ENCODE results near the gene SNCB. TPM values are rescaled to one million over a fixed set of nuclear protein-coding genes. Genes with fewer than 3 reads are reported as not detected.

SNCB gene
- total and polyA plus RNA-seq, 11 donors, result 0.23 TPM; not detected in 10

DNA sequence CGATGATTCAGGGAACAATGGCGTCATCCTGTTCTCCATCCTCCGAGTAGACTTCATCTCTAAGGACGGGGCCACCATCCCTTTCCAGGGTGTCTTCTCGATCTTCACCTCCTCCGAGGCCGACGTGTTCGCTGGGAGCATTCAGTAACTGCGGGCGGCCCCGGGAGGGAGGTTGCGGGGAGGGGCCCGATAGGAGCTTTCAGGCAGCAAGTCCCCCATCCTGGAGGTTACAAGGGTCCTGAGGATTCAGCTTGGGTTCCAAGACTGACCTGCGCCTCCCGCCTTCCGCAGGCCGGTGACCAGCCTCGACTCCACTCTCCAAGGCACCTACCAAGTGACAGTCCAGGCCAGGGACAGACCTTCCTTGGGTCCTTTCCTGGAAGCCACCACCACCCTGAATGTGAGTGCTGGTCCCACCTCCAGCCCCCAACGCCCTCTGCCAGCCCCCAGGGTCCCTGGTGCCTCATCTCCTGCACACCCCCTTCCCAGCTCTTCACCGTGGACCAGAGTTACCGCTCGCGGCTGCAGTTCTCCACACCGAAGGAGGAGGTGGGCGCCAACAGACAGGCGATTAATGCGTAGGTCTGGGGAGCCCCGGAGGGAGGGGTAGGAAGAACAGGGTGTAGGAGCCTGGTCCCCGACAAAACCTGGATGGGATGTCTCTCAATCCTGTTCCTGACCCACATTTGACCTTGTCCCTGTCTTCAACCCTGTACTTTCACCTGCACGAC is 41.1 kb downstream of the SNCB start:
- H3K27ac ChIP-seq, result no peak overlapping the region
- ATAC-seq (no peak), DNase-seq (no peak)
- 82 to 90% (median 88%) methylated on average over 23 to 31 of the region's 31 CpGs for WGBS, 4 donors
- intact Hi-C loops (cut with DNase I), result no loop called here
- H3K36me3 ChIP-seq, result no peaks in the 10 kb centered on the region
- H3K4me1 ChIP-seq, result no peaks in the 10 kb centered on the region
- H3K9me3 ChIP-seq, result peaks cover 0 to 21% (median 9%) of the 10 kb centered on the region in 12 donors
- TF ChIP-seq POLR2A (IDR thresholded peaks at IDR 0.05), result no peak
- TF ChIP-seq, protein P1, sequence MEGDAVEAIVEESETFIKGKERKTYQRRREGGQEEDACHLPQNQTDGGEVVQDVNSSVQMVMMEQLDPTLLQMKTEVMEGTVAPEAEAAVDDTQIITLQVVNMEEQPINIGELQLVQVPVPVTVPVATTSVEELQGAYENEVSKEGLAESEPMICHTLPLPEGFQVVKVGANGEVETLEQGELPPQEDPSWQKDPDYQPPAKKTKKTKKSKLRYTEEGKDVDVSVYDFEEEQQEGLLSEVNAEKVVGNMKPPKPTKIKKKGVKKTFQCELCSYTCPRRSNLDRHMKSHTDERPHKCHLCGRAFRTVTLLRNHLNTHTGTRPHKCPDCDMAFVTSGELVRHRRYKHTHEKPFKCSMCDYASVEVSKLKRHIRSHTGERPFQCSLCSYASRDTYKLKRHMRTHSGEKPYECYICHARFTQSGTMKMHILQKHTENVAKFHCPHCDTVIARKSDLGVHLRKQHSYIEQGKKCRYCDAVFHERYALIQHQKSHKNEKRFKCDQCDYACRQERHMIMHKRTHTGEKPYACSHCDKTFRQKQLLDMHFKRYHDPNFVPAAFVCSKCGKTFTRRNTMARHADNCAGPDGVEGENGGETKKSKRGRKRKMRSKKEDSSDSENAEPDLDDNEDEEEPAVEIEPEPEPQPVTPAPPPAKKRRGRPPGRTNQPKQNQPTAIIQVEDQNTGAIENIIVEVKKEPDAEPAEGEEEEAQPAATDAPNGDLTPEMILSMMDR (IDR thresholded peaks at IDR 0.05), result no peak
- H3K27me3 ChIP-seq, result no peaks in the 10 kb centered on the region
- H3K4me3 ChIP-seq, result no peak overlapping the region

DNA sequence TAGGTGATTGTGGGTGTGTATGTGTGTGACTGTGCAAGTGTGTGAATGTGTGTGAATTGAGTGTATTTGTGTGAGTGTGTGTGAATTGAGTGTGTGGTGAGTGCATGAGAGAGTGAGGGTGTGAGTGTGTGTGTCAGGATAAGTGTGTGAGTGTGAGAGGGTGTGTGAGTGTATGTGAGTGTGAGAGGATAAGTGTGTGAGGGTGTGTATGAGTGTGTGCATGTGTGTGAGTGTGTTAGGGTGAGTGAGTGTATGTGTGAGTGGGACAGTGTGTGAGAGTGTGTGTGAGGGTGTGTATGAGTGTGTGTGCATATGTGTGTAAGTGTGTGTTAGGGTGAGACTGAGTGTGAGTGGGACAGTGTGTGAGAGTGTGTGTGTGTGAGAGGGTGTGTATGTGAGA is 42.0 kb downstream of the SNCB start:
- TF ChIP-seq, protein P1 (IDR thresholded peaks at IDR 0.05), result no peak
- H3K4me3 ChIP-seq, result no peak overlapping the region
- no peak overlapping the region for H3K27ac ChIP-seq
- intact Hi-C loops (cut with DNase I), result no loop called here
- ATAC-seq, result no peak
- no peaks in the 10 kb centered on the region for H3K27me3 ChIP-seq
- H3K9me3 ChIP-seq, result peaks cover 0 to 21% (median 9%) of the 10 kb centered on the region in 12 donors
- DNase-seq, result no peak
- H3K36me3 ChIP-seq, result no peaks in the 10 kb centered on the region
- no peaks in the 10 kb centered on the region for H3K4me1 ChIP-seq

DNA sequence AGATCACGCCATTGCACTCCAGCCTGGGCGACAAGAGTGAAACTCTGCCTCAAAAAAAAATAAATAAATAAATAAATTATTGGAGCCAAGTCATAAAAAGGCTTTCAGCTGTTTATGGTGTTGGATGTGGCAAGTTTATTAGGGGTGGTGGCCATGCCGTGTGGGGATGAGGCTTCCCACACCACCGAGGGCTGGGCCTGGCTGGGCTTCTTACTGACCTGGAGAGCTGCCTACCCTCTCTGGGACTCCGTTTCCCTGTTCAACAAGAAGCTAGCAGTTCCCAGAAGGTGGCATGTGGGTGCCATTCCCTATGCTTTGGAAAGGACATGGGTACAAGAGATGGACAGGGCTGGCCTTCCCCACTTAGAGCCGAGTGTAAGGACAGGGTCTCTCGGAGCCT is 42.9 kb downstream of the SNCB start:
- H3K4me1 ChIP-seq, result no peaks in the 10 kb centered on the region
- DNase-seq, result no peak
- TF ChIP-seq, protein P1 (IDR thresholded peaks at IDR 0.05), result no peak
- no peak for TF ChIP-seq POLR2A (IDR thresholded peaks at IDR 0.05)
- H3K36me3 ChIP-seq, result no peaks in the 10 kb centered on the region
- no peaks in the 10 kb centered on the region for H3K27me3 ChIP-seq
- ATAC-seq, result no peak
- 87 to 88% (median 88%) methylated on average over 7 of the region's 7 CpGs for WGBS, 4 donors
- no peak overlapping the region for H3K27ac ChIP-seq
- no peak overlapping the region for H3K4me3 ChIP-seq
- peaks cover 0 to 21% (median 9%) of the 10 kb centered on the region in 12 donors for H3K9me3 ChIP-seq
- intact Hi-C loops (cut with DNase I), result no loop called here

DNA sequence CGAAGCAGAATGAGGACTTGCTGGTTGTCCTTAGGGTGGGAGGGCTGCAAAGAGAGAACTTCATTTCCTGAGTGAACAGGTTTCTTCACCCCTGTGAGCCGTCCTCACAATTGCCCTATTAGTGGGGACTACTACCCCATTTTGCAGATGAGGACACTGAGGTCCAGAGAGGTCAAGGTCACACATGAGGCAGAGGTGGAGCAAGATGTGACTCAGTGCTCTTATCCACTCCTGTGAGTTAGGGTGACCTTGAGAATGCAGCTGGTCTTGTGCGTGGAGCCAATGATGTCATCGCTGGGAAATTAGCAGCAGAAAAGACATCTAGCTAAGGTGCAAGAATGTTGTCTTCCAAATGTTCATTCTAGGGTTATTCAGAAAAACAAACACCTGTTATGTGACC is 47.3 kb downstream of the SNCB start:
- no peak overlapping the region for H3K27ac ChIP-seq
- no peaks in the 10 kb centered on the region for H3K4me1 ChIP-seq
- DNase-seq, result no peak
- H3K27me3 ChIP-seq, result no peaks in the 10 kb centered on the region
- WGBS, 4 donors, result 71 to 80% (median 75%) methylated on average over 4 of the region's 4 CpGs
- H3K36me3 ChIP-seq, result no peaks in the 10 kb centered on the region
- TF ChIP-seq, protein P1 (IDR thresholded peaks at IDR 0.05), result no peak
- TF ChIP-seq POLR2A (IDR thresholded peaks at IDR 0.05), result no peak
- H3K9me3 ChIP-seq, result peaks cover 0 to 21% (median 9%) of the 10 kb centered on the region in 12 donors
- H3K4me3 ChIP-seq, result no peak overlapping the region
- no peak for ATAC-seq
- intact Hi-C loops (cut with DNase I), result no loop called here
